ENCODE measurements around the gene LAD1.

The LAD1 gene

GRCh38 chr1:201391651-201392511 is 7.2 kb downstream of the LAD1 start:
- no peak for DNase-seq
- no peaks in the 10 kb centered on the region for H3K4me1 Mint-ChIP-seq (ENCODE audit: low read depth)
- H3K36me3 Mint-ChIP-seq (ENCODE audit: low read depth), result no peaks in the 10 kb centered on the region
- H3K4me3 Mint-ChIP-seq, result no peak overlapping the region
- no peaks in the 10 kb centered on the region for H3K9me3 Mint-ChIP-seq
- peaks cover 17% of the 10 kb centered on the region for H3K27me3 Mint-ChIP-seq
- H3K27ac Mint-ChIP-seq, result no peak overlapping the region

GRCh38 chr1:201391225-201391624 is 7.9 kb downstream of the LAD1 start:
- H3K4me1 Mint-ChIP-seq (ENCODE audit: low read depth), result no peaks in the 10 kb centered on the region
- no peaks in the 10 kb centered on the region for H3K9me3 Mint-ChIP-seq
- no peak for DNase-seq
- H3K27ac Mint-ChIP-seq, result no peak overlapping the region
- peaks cover 13% of the 10 kb centered on the region for H3K27me3 Mint-ChIP-seq
- no peak overlapping the region for H3K4me3 Mint-ChIP-seq
- no peaks in the 10 kb centered on the region for H3K36me3 Mint-ChIP-seq (ENCODE audit: low read depth)

GRCh38 chr1:201389051-201389450 is 10.1 kb downstream of the LAD1 start:
- Mint-ChIP-seq H3K27ac (no peak overlapping the region), H3K36me3 (ENCODE audit: low read depth) (no peaks in the 10 kb centered on the region), H3K4me1 (ENCODE audit: low read depth) (no peaks in the 10 kb centered on the region), H3K27me3 (peaks cover 14% of the 10 kb centered on the region), H3K9me3 (no peaks in the 10 kb centered on the region), H3K4me3 (no peak overlapping the region)
- DNase-seq, result no peak

- Mint-ChIP-seq H3K4me3 (no peak overlapping the region), H3K9me3 (no peaks in the 10 kb centered on the region), H3K36me3 (ENCODE audit: low read depth) (no peaks in the 10 kb centered on the region), H3K4me1 (ENCODE audit: low read depth) (no peaks in the 10 kb centered on the region), H3K27ac (no peak overlapping the region), H3K27me3 (peaks cover 14% of the 10 kb centered on the region)
- DNase-seq, result no peak
These were observed 12.9 kb downstream of the LAD1 start for GRCh38 chr1:201386208-201386607.

GRCh38 chr1:201385299-201385891 is 13.7 kb downstream of the LAD1 start:
- Mint-ChIP-seq H3K27ac (no peak overlapping the region), H3K4me3 (no peak overlapping the region), H3K27me3 (peaks cover 14% of the 10 kb centered on the region), H3K4me1 (ENCODE audit: low read depth) (no peaks in the 10 kb centered on the region), H3K36me3 (ENCODE audit: low read depth) (no peaks in the 10 kb centered on the region), H3K9me3 (no peaks in the 10 kb centered on the region)
- peak; percentile 57 for DNase-seq

GRCh38 chr1:201384406-201384782 is 14.7 kb downstream of the LAD1 start:
- no peak overlapping the region for H3K27ac Mint-ChIP-seq
- H3K9me3 Mint-ChIP-seq, result no peaks in the 10 kb centered on the region
- no peak overlapping the region for H3K4me3 Mint-ChIP-seq
- DNase-seq, result no peak
- H3K4me1 Mint-ChIP-seq (ENCODE audit: low read depth), result no peaks in the 10 kb centered on the region
- H3K36me3 Mint-ChIP-seq (ENCODE audit: low read depth), result no peaks in the 10 kb centered on the region
- peaks cover 14% of the 10 kb centered on the region for H3K27me3 Mint-ChIP-seq

GRCh38 chr1:201383647-201384405 is 15.3 kb downstream of the LAD1 start:
- no peak for DNase-seq
- no peak overlapping the region for H3K27ac Mint-ChIP-seq
- no peaks in the 10 kb centered on the region for H3K36me3 Mint-ChIP-seq (ENCODE audit: low read depth)
- no peaks in the 10 kb centered on the region for H3K4me1 Mint-ChIP-seq (ENCODE audit: low read depth)
- no peaks in the 10 kb centered on the region for H3K9me3 Mint-ChIP-seq
- H3K4me3 Mint-ChIP-seq, result no peak overlapping the region
- peaks cover 14% of the 10 kb centered on the region for H3K27me3 Mint-ChIP-seq

- H3K4me3 Mint-ChIP-seq, result no peak overlapping the region
These were observed 18.0 kb downstream of the LAD1 start for GRCh38 chr1:201381130-201381529.

GRCh38 chr1:201379733-201380242 is 19.3 kb downstream of the LAD1 start:
- Mint-ChIP-seq H3K36me3 (ENCODE audit: low read depth) (no peaks in the 10 kb centered on the region), H3K4me1 (ENCODE audit: low read depth) (no peaks in the 10 kb centered on the region), H3K9me3 (no peaks in the 10 kb centered on the region), H3K4me3 (no peak overlapping the region), H3K27me3 (peaks cover 5% of the 10 kb centered on the region), H3K27ac (no peak overlapping the region)
- DNase-seq, result no peak

More at GRCh38 chr1:201381130-201381529, 18.0 kb downstream of the LAD1 start:
- Mint-ChIP-seq H3K27me3 (peaks cover 8% of the 10 kb centered on the region), H3K4me1 (ENCODE audit: low read depth) (no peaks in the 10 kb centered on the region), H3K36me3 (ENCODE audit: low read depth) (no peaks in the 10 kb centered on the region), H3K9me3 (no peaks in the 10 kb centered on the region), H3K27ac (no peak overlapping the region)
- DNase-seq, result no peak

- H3K27me3 Mint-ChIP-seq, result peaks cover 5% of the 10 kb centered on the region
- no peaks in the 10 kb centered on the region for H3K36me3 Mint-ChIP-seq (ENCODE audit: low read depth)
- no peaks in the 10 kb centered on the region for H3K9me3 Mint-ChIP-seq
- no peak overlapping the region for H3K27ac Mint-ChIP-seq
- no peaks in the 10 kb centered on the region for H3K4me1 Mint-ChIP-seq (ENCODE audit: low read depth)
- DNase-seq, result no peak
- H3K4me3 Mint-ChIP-seq, result no peak overlapping the region
These were observed 20.3 kb downstream of the LAD1 start for GRCh38 chr1:201378804-201379203.

- H3K36me3 Mint-ChIP-seq (ENCODE audit: low read depth), result no peaks in the 10 kb centered on the region
- no peaks in the 10 kb centered on the region for H3K4me1 Mint-ChIP-seq (ENCODE audit: low read depth)
- no peak within 1 kb of the TSS for H3K27ac Mint-ChIP-seq
- no peak for DNase-seq
- H3K4me3 Mint-ChIP-seq, result no peak within 1 kb of the TSS
- no peaks in the 10 kb centered on the region for H3K9me3 Mint-ChIP-seq
- peaks cover 8% of the 10 kb centered on the region for H3K27me3 Mint-ChIP-seq
These were observed 21.5 kb downstream of the LAD1 start, which contains the start of gene TNNT2 for GRCh38 chr1:201377611-201378092. TNNT2 (minus strand) TSS chr1:201377680; CDS start chr1:201373254, 4,426 bp downstream.

- Mint-ChIP-seq H3K36me3 (ENCODE audit: low read depth) (no peaks in the 10 kb centered on the region), H3K4me3 (no peak overlapping the region), H3K27me3 (peaks cover 15% of the 10 kb centered on the region), H3K4me1 (ENCODE audit: low read depth) (no peaks in the 10 kb centered on the region), H3K27ac (no peak overlapping the region), H3K9me3 (no peaks in the 10 kb centered on the region)
- DNase-seq, result no peak
These were observed 22.4 kb downstream of the LAD1 start for GRCh38 chr1:201376464-201377374.

- peaks cover 15% of the 10 kb centered on the region for H3K27me3 Mint-ChIP-seq
- H3K36me3 Mint-ChIP-seq (ENCODE audit: low read depth), result no peaks in the 10 kb centered on the region
- H3K4me3 Mint-ChIP-seq, result no peak overlapping the region
- H3K27ac Mint-ChIP-seq, result no peak overlapping the region
- H3K9me3 Mint-ChIP-seq, result no peaks in the 10 kb centered on the region
- DNase-seq, result no peak
- H3K4me1 Mint-ChIP-seq (ENCODE audit: low read depth), result no peaks in the 10 kb centered on the region
These were observed 23.0 kb downstream of the LAD1 start for GRCh38 chr1:201376107-201376463.

GRCh38 chr1:201375169-201375568 is 24.0 kb downstream of the LAD1 start:
- H3K27ac Mint-ChIP-seq, result no peak overlapping the region
- no peak overlapping the region for H3K4me3 Mint-ChIP-seq
- H3K4me1 Mint-ChIP-seq (ENCODE audit: low read depth), result no peaks in the 10 kb centered on the region

More at GRCh38 chr1:201375169-201375568, 24.0 kb downstream of the LAD1 start:
- Mint-ChIP-seq H3K36me3 (ENCODE audit: low read depth) (no peaks in the 10 kb centered on the region), H3K27me3 (peaks cover 19% of the 10 kb centered on the region), H3K9me3 (no peaks in the 10 kb centered on the region)
- no peak for DNase-seq
